B cell (primary cell): ENCODE data around the gene JPH3.

Experiments
- CTCF ChIP-seq: fragments of 200-600 bp; IDR thresholded peaks from one replicate; pipeline ENCODE4 v1.8.0; 2022; ENCODE audit warnings: antibody characterized with exemption, mild to moderate bottlenecking
- EZH2 ChIP-seq: IDR thresholded peaks from 2 replicates; pipeline ENCODE4 v1.6.1; 2012; ENCODE audit warnings: borderline replicate concordance, low read depth, mild to moderate bottlenecking, moderate library complexity, low read length; ENCODE audit not compliant: insufficient read depth, poor library complexity, severe bottlenecking

DNA sequence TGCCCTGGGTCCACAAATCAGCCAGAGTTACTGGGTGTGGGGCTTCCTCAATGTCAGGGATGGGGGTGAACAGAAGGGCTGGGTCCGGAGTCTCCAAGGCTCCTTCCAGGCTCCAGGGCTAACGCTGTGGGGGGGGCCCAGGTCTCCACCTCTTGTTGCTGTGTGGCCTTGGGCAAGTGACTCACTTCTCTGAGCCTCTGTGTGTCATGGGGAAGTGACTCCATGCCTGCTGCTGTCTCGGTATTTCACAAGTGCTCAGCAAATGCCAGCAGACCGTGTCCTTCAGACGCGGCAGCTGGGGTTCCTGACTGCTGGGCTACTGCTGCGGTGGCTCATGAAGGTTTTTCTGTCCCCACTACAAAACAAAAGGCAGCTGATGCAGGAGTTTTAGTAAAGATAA lies 26.6 kb downstream of the JPH3 start:
- TF ChIP-seq CTCF: no peak
- no peak for TF ChIP-seq EZH2
